Measurements from ENCODE around the gene TLE4. TPM values are rescaled to one million over a fixed set of nuclear protein-coding genes. Genes with fewer than 3 reads are reported as not detected.

TLE4 gene
- polyA plus RNA-seq, 1 donor (not counting 4 experiments of a cell fraction or from before 2014, with no cell fraction given): 14.7 TPM

DNA sequence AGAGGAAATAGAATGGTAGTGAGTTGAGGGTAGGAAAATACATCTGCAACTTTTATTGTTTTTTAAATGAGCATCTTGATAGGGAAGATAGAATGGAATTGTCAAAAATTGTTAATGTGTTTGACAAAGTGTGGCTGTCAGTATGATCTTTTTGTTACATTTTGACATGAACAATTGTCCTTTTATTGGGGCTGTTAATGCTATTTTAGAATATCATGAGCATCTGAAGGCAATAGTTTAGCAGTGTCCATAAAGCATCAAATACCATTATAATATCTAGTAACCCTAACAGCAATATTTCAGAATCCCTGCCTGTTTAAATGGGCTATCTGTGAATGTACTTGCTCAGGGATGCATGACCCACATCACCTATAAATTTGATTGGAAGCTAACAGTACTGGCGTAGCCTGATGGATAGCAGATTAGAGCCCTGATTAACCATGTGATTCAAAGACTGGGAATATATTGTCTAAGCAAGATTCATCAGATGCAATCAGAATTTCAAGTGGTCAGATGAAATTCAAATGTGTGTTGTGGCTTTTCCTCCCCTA is 37.8 kb downstream of the TLE4 start:
- FAIRE-seq: no peak
- Histone ChIP-seq H2AFZ (ENCODE audit: control insufficient read depth, low read length) (no peak overlapping the region), H3K4me2 (ENCODE audit: control insufficient read depth, extremely low read depth, insufficient read depth, low read depth, low read length) (no peak overlapping the region), H4K20me1 (ENCODE audit: control insufficient read depth, extremely low read depth, insufficient read depth, low read length) (no peaks in the 10 kb centered on the region), H3K9ac (ENCODE audit: control insufficient read depth, extremely low read depth, insufficient read depth, low read length) (no peak overlapping the region), H3K27me3 (ENCODE audit: control insufficient read depth, extremely low read depth, insufficient read depth, low read length) (no peaks in the 10 kb centered on the region), H3K9me1 (ENCODE audit: control insufficient read depth, extremely low read depth, insufficient read depth, low read length) (no peaks in the 10 kb centered on the region), H3K36me3 (ENCODE audit: control insufficient read depth in 2 of 2, extremely low read depth in 1 of 2, insufficient read depth in 2 of 2, low read length in 2 of 2) (no peaks in the 10 kb centered on the region), H3K4me1 (ENCODE audit: control insufficient read depth, extremely low read depth, insufficient read depth, low read length) (no peaks in the 10 kb centered on the region), H3K9me3 (ENCODE audit: control insufficient read depth, low read depth, low read length) (no peaks in the 10 kb centered on the region), H3K4me3 (ENCODE audit: control insufficient read depth in 2 of 3, extremely low read depth in 1 of 3, insufficient read depth in 2 of 3, low read depth in 1 of 3, low read length in 3 of 3) (no peak overlapping the region), H3K79me2 (ENCODE audit: control insufficient read depth, insufficient read depth, low read length) (peaks cover 1% of the 10 kb centered on the region), H3K27ac (ENCODE audit: control insufficient read depth, insufficient read depth, low read length) (no peak overlapping the region)
- TF ChIP-seq, protein P1, sequence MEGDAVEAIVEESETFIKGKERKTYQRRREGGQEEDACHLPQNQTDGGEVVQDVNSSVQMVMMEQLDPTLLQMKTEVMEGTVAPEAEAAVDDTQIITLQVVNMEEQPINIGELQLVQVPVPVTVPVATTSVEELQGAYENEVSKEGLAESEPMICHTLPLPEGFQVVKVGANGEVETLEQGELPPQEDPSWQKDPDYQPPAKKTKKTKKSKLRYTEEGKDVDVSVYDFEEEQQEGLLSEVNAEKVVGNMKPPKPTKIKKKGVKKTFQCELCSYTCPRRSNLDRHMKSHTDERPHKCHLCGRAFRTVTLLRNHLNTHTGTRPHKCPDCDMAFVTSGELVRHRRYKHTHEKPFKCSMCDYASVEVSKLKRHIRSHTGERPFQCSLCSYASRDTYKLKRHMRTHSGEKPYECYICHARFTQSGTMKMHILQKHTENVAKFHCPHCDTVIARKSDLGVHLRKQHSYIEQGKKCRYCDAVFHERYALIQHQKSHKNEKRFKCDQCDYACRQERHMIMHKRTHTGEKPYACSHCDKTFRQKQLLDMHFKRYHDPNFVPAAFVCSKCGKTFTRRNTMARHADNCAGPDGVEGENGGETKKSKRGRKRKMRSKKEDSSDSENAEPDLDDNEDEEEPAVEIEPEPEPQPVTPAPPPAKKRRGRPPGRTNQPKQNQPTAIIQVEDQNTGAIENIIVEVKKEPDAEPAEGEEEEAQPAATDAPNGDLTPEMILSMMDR (optimal IDR thresholded peaks at IDR 0.05 in 1 of 3, IDR thresholded peaks at IDR 0.05 in 1 of 3, conservative IDR thresholded peaks at IDR 0.05 in 1 of 3; ENCODE audit: extremely low read depth in 1 of 3, insufficient read depth in 2 of 3, low read length in 3 of 3): no peak
- no peak for TF ChIP-seq EZH2 (IDR thresholded peaks at IDR 0.05; ENCODE audit: low read length)
- DNase-seq (ENCODE audit: low read depth, low spot score): no peak
- dilution Hi-C loops (cut with MboI; ENCODE audit: extremely low pct_ligation_motif_present, low sequenced_read_pairs): no loop called here

DNA sequence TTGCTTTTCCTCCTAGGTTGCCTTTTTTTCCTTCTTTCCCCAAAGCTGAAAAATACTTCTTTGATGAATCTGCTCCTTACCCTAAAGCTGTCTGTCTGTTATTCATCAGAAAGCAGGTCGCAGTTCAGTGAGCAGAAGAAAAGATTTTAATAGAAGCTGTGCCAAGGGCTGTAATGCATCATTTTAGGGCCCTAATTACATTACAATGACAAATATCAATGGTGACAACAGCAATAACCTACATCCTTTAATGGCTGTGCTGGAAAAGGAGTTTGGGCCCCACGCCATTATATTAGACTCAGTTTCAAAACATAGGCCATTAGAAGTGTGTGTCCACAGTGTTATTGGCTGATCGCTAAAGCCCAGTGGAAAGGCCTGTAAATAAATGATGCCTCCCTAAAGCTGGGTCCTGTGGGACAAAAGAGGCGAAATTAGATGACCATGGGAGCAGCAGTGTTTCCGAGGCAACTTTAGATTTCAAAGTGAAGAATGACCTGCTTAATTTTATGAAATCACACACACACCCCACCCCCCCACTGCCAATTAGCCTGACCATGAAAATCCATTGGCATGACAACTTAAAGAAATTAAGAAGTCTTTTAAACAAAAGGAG is 38.4 kb downstream of the TLE4 start:
- Histone ChIP-seq H3K36me3 (ENCODE audit: control insufficient read depth in 2 of 2, extremely low read depth in 1 of 2, insufficient read depth in 2 of 2, low read length in 2 of 2) (no peaks in the 10 kb centered on the region), H3K9ac (ENCODE audit: control insufficient read depth, extremely low read depth, insufficient read depth, low read length) (no peak overlapping the region), H4K20me1 (ENCODE audit: control insufficient read depth, extremely low read depth, insufficient read depth, low read length) (no peaks in the 10 kb centered on the region), H3K27ac (ENCODE audit: control insufficient read depth, insufficient read depth, low read length) (no peak overlapping the region), H2AFZ (ENCODE audit: control insufficient read depth, low read length) (no peak overlapping the region), H3K79me2 (ENCODE audit: control insufficient read depth, insufficient read depth, low read length) (peaks cover 1% of the 10 kb centered on the region), H3K9me3 (ENCODE audit: control insufficient read depth, low read depth, low read length) (no peaks in the 10 kb centered on the region), H3K4me2 (ENCODE audit: control insufficient read depth, extremely low read depth, insufficient read depth, low read depth, low read length) (no peak overlapping the region), H3K4me1 (ENCODE audit: control insufficient read depth, extremely low read depth, insufficient read depth, low read length) (no peaks in the 10 kb centered on the region), H3K9me1 (ENCODE audit: control insufficient read depth, extremely low read depth, insufficient read depth, low read length) (no peaks in the 10 kb centered on the region), H3K27me3 (ENCODE audit: control insufficient read depth, extremely low read depth, insufficient read depth, low read length) (no peaks in the 10 kb centered on the region), H3K4me3 (ENCODE audit: control insufficient read depth in 2 of 3, extremely low read depth in 1 of 3, insufficient read depth in 2 of 3, low read depth in 1 of 3, low read length in 3 of 3) (no peak overlapping the region)
- FAIRE-seq (no peak), DNase-seq (ENCODE audit: low read depth, low spot score) (no peak)
- dilution Hi-C loops (cut with MboI; ENCODE audit: extremely low pct_ligation_motif_present, low sequenced_read_pairs): no loop called here
- TF ChIP-seq EZH2 (IDR thresholded peaks at IDR 0.05; ENCODE audit: low read length): no peak
- TF ChIP-seq, protein P1 (optimal IDR thresholded peaks at IDR 0.05 in 1 of 3, IDR thresholded peaks at IDR 0.05 in 1 of 3, conservative IDR thresholded peaks at IDR 0.05 in 1 of 3; ENCODE audit: extremely low read depth in 1 of 3, insufficient read depth in 2 of 3, low read length in 3 of 3): no peak

Data from keratinocyte (primary cell).